SH-SY5Y (cell line): Measurements from ENCODE around the gene SLC51B.

Source experiments
- GATA2 ChIP-seq: IDR thresholded peaks from 2 replicates; pipeline ENCODE4 v1.6.1; 2011; ENCODE audit warnings: mild to moderate bottlenecking, low read depth, low read length
- GATA3 ChIP-seq: IDR thresholded peaks from 2 replicates; pipeline ENCODE4 v1.6.1; 2011; ENCODE audit warnings: low read depth, mild to moderate bottlenecking, low read length, moderate library complexity

The SLC51B gene

DNA sequence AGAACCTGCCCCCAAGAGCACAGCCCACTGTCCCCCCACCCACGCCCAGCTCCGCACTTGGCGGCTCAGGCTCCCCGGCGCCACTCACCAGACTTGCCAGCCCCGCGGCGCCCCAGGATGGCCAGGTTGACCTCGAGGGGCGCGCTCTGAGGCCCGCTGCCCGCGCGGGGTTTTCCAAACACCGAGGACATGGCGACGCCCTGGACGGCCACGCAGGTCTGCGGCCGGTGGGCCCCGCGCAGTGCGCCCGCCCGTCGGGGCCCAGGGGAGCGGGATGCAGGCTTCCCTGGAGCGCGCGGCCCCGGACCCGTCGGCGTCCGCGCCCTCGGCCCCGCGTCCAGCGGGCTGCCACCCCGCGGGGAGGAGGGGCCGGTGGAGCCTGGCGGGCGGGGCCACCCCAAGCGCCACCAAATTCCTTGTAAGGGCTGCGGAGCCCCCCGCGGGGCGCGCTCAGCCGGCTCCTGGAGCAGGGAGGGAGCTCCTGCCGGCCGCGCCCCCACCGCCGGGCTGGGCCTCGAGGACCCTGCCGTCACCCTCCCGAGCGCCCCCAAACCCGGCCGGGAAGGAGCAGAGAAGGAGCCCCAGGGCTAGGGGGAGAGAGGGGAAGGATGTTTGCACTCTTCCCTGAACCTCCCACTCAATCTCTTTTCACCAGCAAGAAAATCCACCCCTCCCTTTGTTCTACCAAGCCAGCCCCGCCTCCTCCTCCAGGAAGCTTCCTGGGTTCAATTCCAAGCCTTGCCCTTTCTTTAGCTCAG, 22.6 kb downstream of the SLC51B start, which contains the start of gene RASL12:
TSS of gene RASL12 (minus strand) at position 347 of the 758 bp plus-strand sequence. CDS start at position 191, 156 bp downstream.
- TF ChIP-seq GATA3 (no peak), GATA2 (no peak)

DNA sequence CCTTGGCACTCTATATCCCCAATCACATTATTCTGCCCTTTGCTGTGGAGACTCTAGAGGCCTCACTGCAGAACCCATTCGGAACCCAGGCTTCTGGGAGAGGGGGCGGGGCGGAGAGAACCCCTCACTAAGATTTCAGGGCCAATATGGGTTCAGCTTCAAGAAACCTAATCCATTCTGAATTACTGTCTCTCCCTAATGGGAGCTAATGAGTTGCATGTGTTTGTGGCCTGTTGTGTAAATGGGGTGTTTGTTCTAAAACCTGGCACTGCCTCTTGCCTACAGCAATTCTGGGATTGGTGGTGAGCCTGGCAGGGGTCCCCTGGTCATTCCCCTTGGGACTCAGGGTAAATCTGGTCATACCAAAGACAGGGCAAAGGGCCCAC, 23.2 kb downstream of the SLC51B start:
- TF ChIP-seq GATA3 = no peak
- no peak for TF ChIP-seq GATA2

GRCh38 chr15:65069179-65069578, 24.0 kb downstream of the SLC51B start:
- TF ChIP-seq GATA2 = no peak
- no peak for TF ChIP-seq GATA3

GRCh38 chr15:65069779-65070546, 24.8 kb downstream of the SLC51B start:
- TF ChIP-seq GATA2 (no peak), GATA3 (no peak)

GRCh38 chr15:65071381-65071811, 26.2 kb downstream of the SLC51B start:
- TF ChIP-seq GATA3 (no peak), GATA2 (no peak)

DNA sequence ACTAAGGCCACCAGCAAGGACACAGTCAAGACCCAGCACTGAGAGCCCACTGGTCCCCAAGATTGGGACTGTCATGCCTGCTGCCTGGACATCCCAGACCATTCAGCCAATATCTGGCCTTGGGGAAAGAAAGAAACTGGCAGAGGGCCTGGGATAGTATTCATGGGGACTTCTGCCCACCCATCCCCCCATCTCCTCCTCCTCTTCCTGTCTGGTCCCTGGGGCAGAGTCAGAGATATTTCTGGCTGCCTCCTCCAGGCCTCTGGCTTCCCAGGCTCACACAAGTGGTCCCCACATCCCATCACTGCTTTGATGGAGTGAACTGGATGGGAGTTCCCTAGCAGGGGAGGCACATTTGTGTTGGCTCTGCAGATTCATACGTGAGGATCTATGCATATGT, 26.8 kb downstream of the SLC51B start:
- no peak for TF ChIP-seq GATA2
- no peak for TF ChIP-seq GATA3

DNA sequence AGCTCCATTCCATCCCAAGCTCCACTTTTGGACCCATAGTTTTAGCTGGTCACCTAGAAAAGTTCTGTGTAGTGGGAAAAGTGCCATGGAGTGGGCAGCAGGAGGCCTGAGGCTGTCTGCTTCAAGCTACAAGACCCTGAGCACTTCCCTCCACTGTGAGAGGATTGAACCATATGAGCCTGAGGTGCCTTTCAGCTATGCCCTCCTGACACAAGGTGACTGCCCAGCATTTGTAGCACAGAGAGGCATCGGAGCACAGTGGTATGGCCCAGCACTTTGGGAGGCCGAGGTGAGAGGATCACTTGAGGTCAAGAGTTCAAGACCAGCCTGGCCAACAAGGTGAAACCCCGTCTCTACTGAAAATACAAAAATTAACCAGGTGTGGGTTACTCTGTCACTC, 27.4 kb downstream of the SLC51B start:
- TF ChIP-seq GATA2 (no peak), GATA3 (no peak)

DNA sequence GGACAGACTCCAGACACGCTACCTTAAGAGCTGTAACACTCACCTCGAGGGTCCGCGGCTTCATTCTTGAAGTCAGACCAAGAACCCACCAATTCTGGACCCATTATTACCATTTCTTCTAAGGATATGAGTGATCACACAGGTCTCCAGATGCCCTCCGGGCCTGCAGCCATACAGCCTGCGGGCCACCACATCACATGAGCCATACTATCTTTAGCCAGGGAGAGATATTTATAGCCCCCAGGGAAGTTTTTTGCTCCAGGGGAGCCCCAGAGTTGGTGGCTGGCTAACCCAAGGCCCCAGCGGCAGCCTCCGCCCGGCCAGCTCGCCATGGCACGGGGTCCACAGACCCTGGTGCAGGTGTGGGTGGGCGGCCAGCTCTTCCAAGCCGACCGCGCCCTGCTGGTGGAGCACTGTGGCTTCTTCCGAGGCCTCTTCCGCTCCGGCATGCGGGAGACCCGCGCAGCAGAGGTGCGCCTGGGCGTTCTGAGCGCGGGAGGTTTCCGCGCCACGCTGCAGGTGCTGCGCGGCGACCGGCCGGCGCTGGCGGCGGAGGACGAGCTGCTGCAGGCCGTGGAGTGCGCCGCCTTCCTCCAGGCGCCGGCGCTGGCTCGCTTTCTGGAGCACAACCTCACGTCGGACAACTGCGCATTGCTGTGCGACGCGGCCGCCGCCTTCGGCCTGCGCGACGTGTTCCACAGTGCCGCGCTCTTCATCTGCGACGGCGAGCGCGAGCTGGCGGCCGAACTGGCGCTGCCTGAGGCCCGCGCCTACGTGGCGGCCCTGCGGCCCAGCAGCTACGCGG, 31.5 kb downstream of the SLC51B start, which contains the start of gene KBTBD13:
TSS of gene KBTBD13 (plus strand) at position 261 of the 805 bp plus-strand sequence. CDS start at position 331, 70 bp downstream.
- TF ChIP-seq GATA2 (no peak), GATA3 (no peak)

- TF ChIP-seq GATA3 (no peak), GATA2 (no peak)
Observed at GRCh38 chr15:65077291-65077980, 32.2 kb downstream of the SLC51B start.

DNA sequence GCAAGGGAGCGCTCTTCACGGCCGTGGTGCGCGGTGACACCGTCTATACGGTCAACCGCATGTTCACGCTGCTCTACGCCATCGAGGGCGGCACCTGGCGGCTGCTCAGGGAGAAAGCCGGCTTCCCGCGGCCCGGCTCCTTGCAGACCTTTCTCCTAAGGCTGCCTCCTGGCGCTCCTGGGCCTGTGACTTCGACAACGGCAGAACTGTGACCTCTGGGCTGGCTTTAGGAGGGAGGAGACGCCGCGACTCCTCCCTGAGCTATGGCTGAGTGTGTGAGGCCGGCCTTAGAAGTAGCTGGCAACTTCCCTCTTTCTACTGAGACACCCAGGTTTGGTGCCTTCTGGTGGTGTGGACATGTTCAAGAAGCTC, 32.8 kb downstream of the SLC51B start:
- TF ChIP-seq GATA2 (no peak), GATA3 (no peak)

DNA sequence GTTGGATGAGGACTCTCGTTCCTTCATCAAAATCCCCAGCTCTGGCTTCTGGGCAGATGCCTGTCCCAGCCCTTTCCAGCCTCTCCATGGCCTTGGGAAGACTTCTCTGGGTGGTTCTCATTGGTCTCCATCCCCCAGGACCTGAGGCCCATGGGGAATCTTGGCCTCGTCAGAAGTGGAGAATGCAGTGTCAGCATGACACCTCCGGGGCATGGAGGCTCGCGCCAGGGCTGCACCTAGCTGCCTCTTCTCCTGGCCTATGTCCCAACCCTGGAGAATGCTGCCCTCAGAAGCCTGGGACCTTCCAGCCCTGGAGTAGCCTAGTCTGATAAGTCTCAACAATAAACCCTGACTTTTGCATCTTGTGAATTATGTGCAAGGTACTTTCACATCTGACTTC, 34.4 kb downstream of the SLC51B start:
- TF ChIP-seq GATA2 (no peak), GATA3 (no peak)

GRCh38 chr15:65081270-65081669, 36.1 kb downstream of the SLC51B start:
- TF ChIP-seq GATA2 (no peak), GATA3 (no peak)

DNA sequence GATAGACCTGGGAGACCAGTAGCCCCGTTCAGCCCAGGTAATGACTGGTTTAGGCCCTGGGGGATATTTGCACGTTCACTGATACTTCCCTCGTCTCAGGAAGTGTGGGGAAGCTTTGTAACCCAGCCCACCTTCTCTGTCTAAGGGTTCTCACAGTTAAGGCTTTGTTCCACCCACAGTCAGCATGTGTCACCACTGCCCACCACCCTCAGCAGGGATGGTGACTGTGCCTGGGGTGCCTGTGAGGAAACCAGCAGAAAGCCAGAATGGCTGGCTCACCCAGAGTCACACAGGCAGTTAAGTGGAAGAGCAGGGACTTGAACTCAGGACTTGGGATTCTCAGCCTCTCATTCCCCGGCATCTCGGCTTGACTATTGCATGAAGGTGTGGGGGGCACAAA, 36.6 kb downstream of the SLC51B start:
- TF ChIP-seq GATA2 (no peak), GATA3 (no peak)
